GM18502 (cell line): ENCODE measurements around the gene PRAME.
"Not testable (repeated sequence)": the region's sequence is repeated elsewhere in the genome, so short reads cannot be mapped to it uniquely, and the experiment has no call there.

Experiments used
- ATAC-seq: cut with Tn5 transposase; IDR thresholded peaks from one replicate; pipeline ENCODE4 v1.9.1; 2021; ENCODE audit warnings: mild to moderate bottlenecking; ENCODE audit not compliant: unreplicated experiment, poor library complexity

Gene PRAME

DNA sequence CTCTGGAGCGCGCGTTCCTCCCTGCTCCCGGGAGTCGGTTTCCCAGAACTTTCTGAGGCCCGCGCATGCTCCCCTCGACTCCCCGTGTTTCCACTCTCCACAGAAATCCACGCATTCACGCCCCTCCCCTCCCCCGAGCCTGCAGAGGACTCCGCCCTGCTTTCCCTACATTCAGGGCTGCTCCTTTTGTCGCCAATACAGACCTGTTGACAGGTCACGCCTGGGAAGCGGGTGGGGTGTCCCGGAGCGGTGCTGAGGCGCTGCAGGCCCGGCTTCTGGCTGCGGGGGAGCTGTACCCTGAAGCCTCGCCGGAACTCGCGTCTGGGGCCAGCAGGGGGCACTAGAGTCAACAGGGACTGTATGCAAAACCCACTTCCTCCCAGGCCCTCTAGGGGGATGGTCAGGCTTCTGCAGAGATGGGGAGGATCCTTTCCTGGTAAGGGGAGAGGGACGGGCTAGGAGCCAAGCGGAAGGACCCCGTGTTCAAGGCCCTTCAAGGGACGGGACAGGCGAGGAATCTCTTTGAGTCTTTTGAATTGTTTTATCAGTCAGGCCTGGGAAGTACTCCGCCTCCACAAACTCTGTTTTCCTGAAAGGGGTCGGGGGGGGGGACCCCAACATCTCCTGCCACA, at the start of gene PRAME:
Gene PRAME, minus strand, starts transcription at position 294 of the 632 bp plus-strand sequence. CDS start 2,433 bp downstream, outside the sequence.
- ATAC-seq: no peak

DNA sequence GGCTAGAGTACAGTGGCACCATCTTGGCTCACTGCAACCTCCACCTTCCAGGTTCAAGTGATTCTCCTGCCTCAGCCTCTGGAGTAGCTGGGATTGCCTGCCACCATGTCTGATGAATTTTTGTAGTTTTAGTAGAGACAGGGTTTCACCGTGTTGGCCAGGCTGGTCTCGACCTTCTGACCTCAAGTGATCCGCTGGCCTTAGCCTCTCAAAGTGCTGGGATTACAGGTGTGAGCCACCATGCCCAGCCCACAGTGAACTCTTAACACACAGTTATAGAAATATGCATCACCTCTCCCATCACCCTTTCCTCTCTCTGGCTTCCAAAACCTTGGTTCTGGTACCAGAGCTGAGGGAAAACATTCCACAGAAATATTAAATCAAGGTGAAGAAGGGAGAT, 49.0 kb upstream of the PRAME start:
- not testable (repeated sequence) for ATAC-seq

DNA sequence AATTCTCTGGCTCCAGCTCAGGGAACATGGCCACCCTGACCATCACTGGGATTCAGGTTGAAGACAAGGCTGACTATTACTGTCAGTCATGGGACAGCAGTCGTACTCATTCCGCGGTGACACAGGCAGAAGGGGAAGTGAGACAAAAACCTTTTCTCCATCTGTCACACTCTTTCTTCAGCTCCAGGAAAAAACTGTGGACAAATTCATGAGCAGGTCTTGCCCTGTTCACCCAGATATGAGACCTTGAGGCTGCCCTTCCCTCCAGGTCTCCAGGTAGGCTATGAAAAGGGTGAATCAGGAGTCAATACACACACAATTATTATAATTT, 46.0 kb upstream of the PRAME start:
- no peak for ATAC-seq

DNA sequence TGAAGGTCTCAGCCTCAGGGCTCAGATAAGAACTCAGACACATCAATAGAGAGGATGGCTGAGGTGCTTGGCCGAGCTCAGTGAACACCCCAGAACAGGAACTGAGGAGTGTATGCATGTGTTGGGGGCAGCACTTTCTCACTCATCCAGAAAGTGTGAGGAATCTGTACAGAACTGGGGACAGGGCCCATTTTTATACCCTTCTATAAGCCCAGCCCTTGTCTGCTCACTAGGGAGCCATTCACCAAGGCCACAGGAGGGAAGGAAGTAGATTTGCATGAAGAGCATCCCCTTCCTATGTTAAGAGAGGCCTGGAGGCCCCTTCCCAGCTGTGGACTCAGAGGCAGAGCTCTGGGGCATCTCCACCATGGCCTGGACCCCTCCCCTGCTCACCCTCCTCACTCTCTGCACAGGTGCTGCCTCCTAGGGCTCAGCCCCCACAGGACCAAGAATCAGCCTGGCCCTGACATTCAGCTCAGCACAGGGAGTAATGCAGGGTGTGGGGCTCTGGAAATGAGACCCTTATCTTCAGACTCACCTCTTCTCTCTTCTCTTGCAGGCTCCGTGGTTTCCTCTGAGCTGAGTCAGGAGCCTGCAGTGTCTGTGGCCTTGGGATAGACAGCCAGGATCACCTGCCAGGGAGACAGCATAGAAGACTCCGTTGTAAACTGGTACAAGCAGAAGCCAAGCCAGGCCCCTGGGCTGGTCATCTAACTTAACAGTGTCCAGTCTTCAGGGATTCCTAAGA, 45.4 kb upstream of the PRAME start:
- ATAC-seq: no peak

DNA sequence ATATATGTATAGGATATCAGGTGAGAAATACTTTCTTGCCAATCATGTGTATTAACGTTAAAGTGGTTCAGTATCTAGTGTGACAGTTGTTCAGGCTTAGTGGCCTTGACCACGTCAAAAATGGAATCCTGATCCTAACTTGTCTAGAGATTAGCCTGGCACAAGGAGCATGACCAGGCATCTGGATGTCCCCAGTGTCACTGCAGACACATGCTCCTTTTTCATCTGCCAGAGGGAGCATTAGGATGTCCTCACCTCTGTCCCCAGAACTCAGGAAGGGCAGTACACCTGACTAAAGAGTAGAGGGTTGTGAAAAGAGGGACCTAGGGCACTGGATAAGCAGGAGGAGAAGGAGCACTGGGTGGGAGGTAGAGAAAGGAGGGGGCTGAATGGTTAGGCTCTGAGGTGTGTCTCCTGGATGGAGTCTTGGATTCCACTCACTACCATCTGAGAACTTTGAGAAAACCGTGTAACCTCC, 44.4 kb upstream of the PRAME start:
- no peak for ATAC-seq

DNA sequence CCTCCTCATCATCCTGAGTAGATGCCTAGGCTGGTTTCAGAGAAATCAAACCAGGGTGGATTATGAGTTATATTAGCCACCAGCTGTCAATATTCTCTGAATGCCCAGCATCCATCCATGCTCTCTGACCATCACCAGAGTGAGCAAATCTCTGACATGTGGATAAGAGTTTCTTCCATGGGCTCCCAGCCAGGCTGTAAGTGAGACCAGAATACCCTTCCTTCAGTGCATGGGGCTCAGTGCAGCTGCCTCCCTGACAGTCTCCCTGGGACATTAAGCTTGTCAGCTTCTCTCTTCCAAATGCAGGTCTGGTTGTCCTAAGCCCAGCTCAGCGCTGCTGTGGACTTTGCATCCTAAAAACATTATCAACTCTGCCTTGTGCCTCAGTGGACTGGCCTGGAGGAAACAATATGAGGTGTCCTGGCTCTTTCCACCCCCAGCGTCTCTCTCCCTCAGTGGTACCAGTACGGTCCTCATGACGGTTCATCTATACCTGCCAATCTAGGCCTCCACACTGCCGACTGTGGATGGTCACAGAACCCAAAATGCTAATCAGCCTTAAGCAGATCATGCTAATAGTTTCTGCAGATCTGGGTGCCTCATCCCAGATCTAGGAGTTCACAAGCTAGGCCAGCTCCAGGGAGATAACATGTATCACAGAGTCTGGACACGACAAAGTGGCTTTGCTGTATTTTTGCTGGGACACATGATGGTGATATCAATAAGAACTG, 41.6 kb upstream of the PRAME start:
- no peak for ATAC-seq

DNA sequence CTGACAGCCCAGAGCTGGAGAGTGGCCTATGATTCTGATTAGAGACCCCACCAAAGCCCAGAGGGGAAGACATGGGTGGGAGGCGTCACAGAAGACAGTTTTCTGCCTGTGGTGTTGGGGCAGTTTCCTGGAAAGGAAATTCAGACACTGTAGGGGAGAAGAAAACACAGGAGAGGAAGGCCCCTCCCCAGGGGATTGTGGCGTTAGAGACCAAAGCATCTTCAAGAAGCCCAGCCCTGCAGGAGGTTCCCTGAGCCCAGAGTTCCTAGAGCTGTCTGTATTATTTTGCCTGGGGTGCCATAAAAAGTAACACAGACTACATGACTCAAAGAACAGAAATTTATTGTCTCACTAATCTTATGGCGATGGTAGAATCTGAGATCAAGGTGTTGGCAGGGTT, 40.2 kb upstream of the PRAME start:
- ATAC-seq: no peak

- ATAC-seq: no peak
These were observed 39.1 kb upstream of the PRAME start for GRCh38 chr22:22598144-22598543.

DNA sequence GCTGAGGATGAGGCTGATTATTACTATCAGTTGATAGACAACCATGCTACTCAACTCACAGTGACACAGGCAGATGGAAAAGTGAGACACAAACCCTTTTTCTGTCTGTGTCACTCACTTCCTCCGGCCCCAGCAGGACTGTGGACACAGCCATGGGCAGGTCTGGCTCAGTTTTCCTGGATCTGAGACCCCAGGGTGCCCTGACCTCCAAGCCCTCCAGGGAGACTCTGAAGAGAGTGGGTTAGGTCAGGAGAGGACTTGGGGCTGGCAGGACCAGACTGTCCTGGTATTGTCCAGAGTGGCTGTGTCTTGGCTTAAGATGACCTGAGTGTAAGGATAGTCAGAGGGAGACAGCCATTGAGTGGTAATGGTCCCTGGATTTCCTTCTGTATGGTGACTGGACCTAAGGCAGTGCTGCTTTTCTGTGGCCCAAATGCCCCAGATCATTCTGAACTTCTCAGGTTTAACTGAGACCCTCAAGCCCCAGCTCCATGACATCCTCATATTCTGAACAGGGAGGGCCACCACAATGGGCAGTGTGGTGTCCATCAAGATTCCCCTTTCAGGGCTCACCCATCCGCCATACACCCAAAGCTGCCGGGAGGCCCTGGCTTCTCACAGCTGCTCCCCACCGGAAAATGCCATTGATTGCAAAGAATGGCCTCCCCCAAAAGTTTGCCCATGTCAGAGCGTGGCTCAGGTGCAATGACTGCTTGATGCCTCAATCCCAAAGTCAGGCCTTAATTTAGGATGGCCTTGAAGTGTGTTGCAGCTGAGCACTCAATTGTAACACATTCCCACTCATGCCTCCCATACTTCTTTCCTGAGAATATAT, 36.2 kb upstream of the PRAME start:
- no peak for ATAC-seq

- no peak for ATAC-seq
These were observed 35.0 kb upstream of the PRAME start for GRCh38 chr22:22593964-22594656.

DNA sequence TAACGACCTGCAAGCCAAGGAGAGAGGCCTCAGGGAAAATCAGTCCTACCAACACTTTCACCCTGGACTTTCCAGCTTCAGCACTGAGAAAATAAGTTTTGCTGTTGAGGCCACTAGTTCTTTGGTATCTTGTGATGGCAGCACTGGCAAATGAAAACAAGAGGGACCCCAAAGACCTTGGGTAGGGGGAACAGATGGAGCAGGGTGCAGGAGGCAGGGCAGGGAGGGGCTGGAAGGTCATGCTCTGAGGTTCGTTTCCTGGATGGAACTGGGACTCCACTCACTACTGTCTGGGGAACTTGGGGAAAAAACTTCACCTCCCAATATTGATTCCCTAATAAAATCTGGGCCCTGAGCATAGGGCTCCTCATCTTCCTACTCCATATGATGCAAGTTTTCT, 34.2 kb upstream of the PRAME start:
- no peak for ATAC-seq

DNA sequence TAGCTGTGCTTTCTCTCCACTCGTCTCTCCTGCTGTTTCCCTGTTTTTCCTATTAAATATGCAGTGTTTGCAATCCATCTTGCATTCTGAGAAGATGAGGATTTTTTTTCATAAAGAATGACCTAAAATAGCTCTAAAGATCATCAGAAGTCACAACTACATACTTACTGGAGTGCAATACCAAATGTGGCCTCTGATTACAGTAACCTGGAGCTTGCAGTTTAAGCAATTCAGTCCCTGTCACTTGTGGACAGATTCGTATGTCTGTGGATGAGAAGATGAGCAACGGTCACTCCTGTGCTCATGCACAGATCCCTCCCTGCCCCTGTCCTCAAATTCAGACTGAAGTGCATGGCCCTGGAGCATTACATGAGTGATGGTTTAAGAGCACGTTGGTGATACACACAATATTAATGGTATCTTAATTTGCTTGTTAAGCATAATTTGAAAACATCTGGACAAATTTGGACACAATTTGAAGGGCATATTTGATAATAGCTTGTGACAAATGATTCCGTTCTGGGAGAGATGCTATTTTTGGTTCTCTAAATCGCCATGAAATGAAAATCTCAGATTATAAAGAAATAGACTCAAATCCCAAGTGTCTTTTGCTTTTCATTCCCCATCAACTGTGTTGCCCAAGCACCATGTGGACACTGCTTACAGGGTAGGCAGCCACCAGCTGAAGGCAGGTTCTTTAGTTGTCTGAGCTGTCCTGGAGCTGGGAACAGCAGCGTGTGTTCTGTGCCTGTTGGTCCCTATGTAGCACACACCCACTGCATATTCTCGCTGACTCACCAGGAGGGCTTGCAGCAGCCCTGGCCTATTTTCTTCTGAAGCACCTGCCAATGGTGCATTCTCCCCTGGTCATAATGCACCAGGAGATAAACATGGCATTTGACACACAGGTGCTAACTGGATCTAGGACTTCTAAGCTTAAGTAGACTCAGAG, 32.6 kb upstream of the PRAME start:
- no peak for ATAC-seq

DNA sequence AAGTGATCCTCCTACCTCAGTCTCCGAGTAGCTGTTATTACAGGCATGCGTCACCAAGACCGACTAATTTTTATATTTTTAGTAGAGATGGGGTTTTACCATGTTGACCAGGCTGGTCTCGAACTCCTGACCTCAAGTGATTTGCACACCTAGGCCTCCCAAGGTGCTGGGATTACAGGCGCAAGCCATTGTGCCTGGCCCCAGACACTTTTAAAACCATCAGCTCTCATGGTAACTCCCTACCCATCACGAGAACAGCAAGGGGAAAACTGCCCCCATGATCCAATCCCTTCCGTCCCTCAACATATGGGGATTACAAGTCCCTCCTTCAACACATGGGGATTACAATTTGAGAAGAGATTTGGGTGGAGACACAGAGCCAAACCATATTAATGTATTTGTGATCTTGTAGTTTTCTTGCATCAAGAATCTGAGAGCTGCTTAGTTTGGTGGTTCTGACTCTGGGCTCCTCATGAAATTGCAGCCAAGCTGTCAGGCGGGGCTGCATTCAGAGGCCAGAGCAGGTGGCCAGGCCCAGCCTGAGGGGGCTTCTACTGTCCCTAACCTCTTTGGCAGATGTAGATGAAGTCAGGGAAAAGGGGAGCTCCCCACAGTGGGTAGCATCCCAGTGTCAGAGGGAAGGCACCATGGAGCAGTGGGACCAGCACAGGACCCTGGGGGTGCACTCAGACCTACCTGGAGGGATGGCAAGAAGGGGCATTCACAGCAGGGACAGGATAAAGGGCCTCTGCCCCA, 31.2 kb upstream of the PRAME start:
- ATAC-seq: no peak

DNA sequence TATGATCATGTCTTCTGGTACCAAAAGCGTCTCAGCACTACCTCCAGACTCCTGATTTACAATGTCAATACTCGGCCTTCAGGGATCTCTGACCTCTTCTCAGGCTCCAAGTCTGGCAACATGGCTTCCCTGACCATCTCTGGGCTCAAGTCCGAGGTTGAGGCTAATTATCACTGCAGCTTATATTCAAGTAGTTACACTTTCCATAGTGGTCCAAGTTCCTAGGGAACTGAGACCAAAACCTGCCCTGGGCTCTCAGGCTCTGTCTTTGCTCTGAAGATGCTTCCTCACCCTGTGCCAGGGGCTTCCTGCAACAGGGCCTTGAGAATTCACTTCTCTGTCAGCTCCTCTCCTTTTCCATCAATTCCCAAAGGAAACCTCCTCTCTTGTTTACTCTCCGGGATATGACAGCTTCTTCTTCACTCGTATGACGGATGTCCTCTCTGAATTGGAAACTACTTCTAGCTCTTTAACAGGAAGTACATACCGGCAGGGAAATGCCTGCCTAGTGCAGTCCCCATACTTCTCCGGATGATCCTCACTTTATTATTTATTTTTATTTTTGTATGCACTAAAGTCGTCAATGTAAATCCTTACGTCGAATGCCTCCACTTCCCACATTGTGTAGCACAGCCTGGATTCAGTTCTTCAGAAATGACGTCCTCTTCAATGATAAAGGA, 29.6 kb upstream of the PRAME start:
- no peak for ATAC-seq

- ATAC-seq: no peak
These were observed 28.6 kb upstream of the PRAME start for GRCh38 chr22:22587577-22588188.

- no peak for ATAC-seq
These were observed 25.7 kb upstream of the PRAME start for GRCh38 chr22:22584722-22585121.

DNA sequence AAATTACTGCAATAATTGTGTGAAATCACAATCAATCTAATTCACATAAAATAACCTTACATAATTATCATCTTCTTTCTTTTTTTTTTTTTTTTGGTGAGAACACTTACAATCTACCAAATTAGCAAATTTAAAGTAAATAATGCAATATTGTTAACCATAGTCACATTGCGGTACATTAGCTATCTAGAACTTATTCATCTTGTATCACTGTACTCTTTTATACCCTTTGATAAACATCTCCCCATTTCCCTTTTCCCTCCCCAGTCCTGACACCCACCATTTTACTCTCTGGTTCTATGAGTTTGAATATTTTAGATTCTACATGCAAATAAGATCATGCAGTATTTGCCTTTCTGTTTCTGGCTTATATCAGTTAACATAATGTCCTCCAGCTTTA, 24.0 kb upstream of the PRAME start:
- no peak for ATAC-seq
